Measurements from ENCODE around the gene FTO. TPM values are rescaled to one million over a fixed set of nuclear protein-coding genes. Genes with fewer than 3 reads are reported as not detected.
A peak's percentile ranks its signal among the peaks of the same experiment; 100 is the strongest.
"Not testable (repeated sequence)": the region's sequence is repeated elsewhere in the genome, so short reads cannot be mapped to it uniquely, and the experiment has no call there.

The FTO gene
- total RNA-seq, 1 donor from 2014 or later = 79.2 TPM

- DNase-seq (ENCODE audit: low spot score) = no peak
Measured at GRCh38 chr16:54177052-54177861, 473.3 kb downstream of the FTO start.

GRCh38 chr16:54177862-54178477 lies 474.0 kb downstream of the FTO start:
- DNase-seq (ENCODE audit: low spot score) = no peak

GRCh38 chr16:54178478-54178976 lies 474.6 kb downstream of the FTO start:
- no peak for DNase-seq (ENCODE audit: low spot score)

GRCh38 chr16:54180421-54181359 lies 476.7 kb downstream of the FTO start:
- DNase-seq (ENCODE audit: low spot score) = no peak

- not testable (repeated sequence) for DNase-seq (ENCODE audit: low spot score)
Measured at GRCh38 chr16:54181683-54182329, 477.9 kb downstream of the FTO start.

GRCh38 chr16:54185045-54185444 lies 481.1 kb downstream of the FTO start:
- no peak for DNase-seq (ENCODE audit: low spot score)

GRCh38 chr16:54191163-54191562 lies 487.2 kb downstream of the FTO start:
- no peak for DNase-seq (ENCODE audit: low spot score)

GRCh38 chr16:54191592-54191991 lies 487.6 kb downstream of the FTO start:
- DNase-seq (ENCODE audit: low spot score) = no peak

- no peak for DNase-seq (ENCODE audit: low spot score)
Measured at GRCh38 chr16:54193013-54193664, 489.2 kb downstream of the FTO start.

- peak; percentile 56 for DNase-seq (ENCODE audit: low spot score)
Measured at GRCh38 chr16:54193665-54194333, 489.8 kb downstream of the FTO start.

- peak; percentile 12 for DNase-seq (ENCODE audit: low spot score)
Measured at GRCh38 chr16:54194334-54194743, 490.4 kb downstream of the FTO start.

GRCh38 chr16:54197758-54198157 lies 493.8 kb downstream of the FTO start:
- no peak for DNase-seq (ENCODE audit: low spot score)

- no peak for DNase-seq (ENCODE audit: low spot score)
Measured at GRCh38 chr16:54199487-54200160, 495.7 kb downstream of the FTO start.

GRCh38 chr16:54200161-54200534 lies 496.2 kb downstream of the FTO start:
- no peak for DNase-seq (ENCODE audit: low spot score)

- no peak for DNase-seq (ENCODE audit: low spot score)
Measured at GRCh38 chr16:54200720-54201119, 496.8 kb downstream of the FTO start.

GRCh38 chr16:54201200-54201599 lies 497.2 kb downstream of the FTO start:
- no peak for DNase-seq (ENCODE audit: low spot score)

Measured in mucosa of gallbladder (tissue), 1 donor.